ENCODE data around the gene RPL39. TPM values are rescaled to one million over a fixed set of nuclear protein-coding genes. Genes with fewer than 3 reads are reported as not detected.

Gene RPL39
- total and polyA plus RNA-seq, 2 of the 8 experiments (the other 6 are each of a cell fraction or from before 2014, with no cell fraction given), result 1,942 to 2,394 TPM

DNA sequence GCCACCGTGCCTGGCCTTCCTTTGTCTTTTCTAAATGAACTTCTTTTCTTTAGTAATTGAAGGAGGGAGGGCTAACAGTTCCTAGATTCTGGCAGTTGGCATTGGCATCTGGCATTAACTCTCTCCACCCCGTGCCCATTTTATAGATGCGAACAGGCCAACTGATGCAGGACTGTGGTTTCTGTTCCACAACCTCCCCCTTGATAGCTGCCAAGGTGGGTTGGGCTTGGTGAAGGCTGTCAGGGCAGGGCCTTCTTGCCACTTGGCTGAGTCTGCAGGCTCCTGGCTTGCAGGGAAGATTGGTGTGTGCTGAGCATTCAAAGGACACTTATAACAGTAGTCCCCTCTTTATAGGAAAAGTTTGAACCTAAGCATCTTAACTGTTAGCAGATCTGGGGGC is 28.7 kb downstream of the RPL39 start (continued):
- TF ChIP-seq CHD7 (IDR thresholded peaks at IDR 0.05; ENCODE audit: insufficient replicate concordance, low read length) (no peak), SIRT6 (IDR thresholded peaks at IDR 0.05; ENCODE audit: low read length) (no peak), RBBP5 (IDR thresholded peaks at IDR 0.05; ENCODE audit: borderline replicate concordance, low read depth, low read length) (no peak), KDM4A (IDR thresholded peaks at IDR 0.05; ENCODE audit: low read depth, low read length, severe bottlenecking) (no peak), EGR1 (IDR thresholded peaks at IDR 0.05; ENCODE audit: borderline replicate concordance, low read depth, low read length) (no peak), SP1 (IDR thresholded peaks at IDR 0.05; ENCODE audit: low read depth, low read length) (no peak), RNF2 (IDR thresholded peaks at IDR 0.05; ENCODE audit: borderline replicate concordance, low read depth, low read length, missing control alignments, poor library complexity, severe bottlenecking) (no peak), CBX8 (IDR thresholded peaks at IDR 0.05; ENCODE audit: borderline replicate concordance, low read depth, low read length) (no peak), PHF8 (conservative IDR thresholded peaks at IDR 0.05; ENCODE audit: low read depth, low read length) (no peak), EZH2 (IDR thresholded peaks at IDR 0.05; ENCODE audit: low read depth, low read length, severe bottlenecking) (no peak), YY1 (IDR thresholded peaks at IDR 0.05; ENCODE audit: low read depth, low read length) (no peak), TAF7 (optimal IDR thresholded peaks at IDR 0.05; ENCODE audit: borderline replicate concordance, low read depth, low read length) (no peak)
